AG04450 (cell line): ENCODE results near the gene SMIM1. TPM values are rescaled to one million over a fixed set of nuclear protein-coding genes. Genes with fewer than 3 reads are reported as not detected.

Experiments used
- CTCF ChIA-PET: fragments of 300-600, 350-600 bp; formaldehyde crosslinking; extraction: SDS; loops from one replicate; lab custom pipeline; 2022; ENCODE audit warnings: antibody characterized with exemption, inconsistent platforms; lab: Charles Lee
- POLR2A ChIA-PET: fragments of 350-600 bp; formaldehyde crosslinking; extraction: SDS; loops from one replicate; lab custom pipeline; 2021; ENCODE audit warnings: antibody characterized with exemption, inconsistent platforms; lab: Yijun Ruan, JAX
- DNase-seq: peaks from one replicate; pipeline ENCODE4 v3.0.0-alpha.2; 2011; ENCODE audit warnings: low read depth, low spot score
- H3K27ac ChIP-seq: one replicate; pipeline ENCODE4 v1.5.1; 2012; ENCODE audit warnings: low read depth, low read length, control low read depth
- H3K27me3 ChIP-seq: one replicate; pipeline ENCODE4 v1.6.0; 2012; ENCODE audit warnings: low read length; ENCODE audit not compliant: control insufficient read depth, insufficient read depth
- H3K4me3 ChIP-seq: 2 replicates; pipeline ENCODE4 v1.5.1; 2011; ENCODE audit warnings: mild to moderate bottlenecking, low read depth, low read length, control low read depth
- H3K9me3 ChIP-seq: 2 replicates; pipeline ENCODE4 v1.5.1; 2012; ENCODE audit warnings: low read length; ENCODE audit not compliant: control insufficient read depth, insufficient read depth
- CTCF ChIP-seq: IDR thresholded peaks from 2 replicates; pipeline ENCODE4 v1.5.1; 2011; ENCODE audit warnings: low read depth, low read length, control low read depth, inconsistent platforms
- polyA plus RNA-seq: library from polyadenylated mRNA; depleted of rRNA; stranded (reverse); fragments of >200 nt; gene quantifications from 2 replicates; pipeline ENCODE4 v1.2.3, GENCODE V29; 2011

Gene SMIM1
- polyA plus RNA-seq, 1 experiment, result 1.1 TPM

DNA sequence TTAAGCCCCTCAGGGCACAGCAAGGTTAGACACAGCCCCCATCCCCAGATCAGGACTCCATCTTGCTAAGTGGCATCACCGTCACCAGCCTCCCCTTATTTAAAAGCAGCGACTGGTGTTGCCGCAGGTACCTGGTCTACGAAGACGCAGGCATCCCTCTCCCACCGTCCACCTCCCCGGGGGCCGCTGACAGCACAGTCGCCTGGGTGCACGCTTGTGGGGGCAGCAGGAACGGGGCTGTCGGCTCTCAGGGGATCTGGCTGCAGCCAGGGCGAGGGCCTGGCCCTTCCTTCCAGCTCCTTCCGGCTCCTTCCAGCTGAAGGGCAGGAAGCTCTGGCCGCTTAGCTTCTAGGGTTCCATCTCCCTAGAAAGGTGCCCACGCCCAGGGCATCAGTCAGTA, 37.9 kb upstream of the SMIM1 start:
- CTCF ChIA-PET, result interaction anchor here (2.0 kb wide), 1 partner anchor 10 kb away, joined by 10 read pairs; no protein-coding TSS in a partner anchor
- no peaks in the 10 kb centered on the region; the same call in 1 of the 2 replicates for H3K9me3 ChIP-seq
- no peak overlapping the region for H3K4me3 ChIP-seq
- TF ChIP-seq CTCF, result no peak
- no peak overlapping the region for H3K27ac ChIP-seq
- POLR2A ChIA-PET, result no interaction called here
- peaks cover 6% of the 10 kb centered on the region for H3K27me3 ChIP-seq
- no peak for DNase-seq

GRCh38 chr1:3735027-3735681, 37.4 kb upstream of the SMIM1 start:
- Histone ChIP-seq H3K9me3 (no peaks in the 10 kb centered on the region; the same call in 1 of the 2 replicates), H3K4me3 (no peak overlapping the region), H3K27me3 (peaks cover 6% of the 10 kb centered on the region), H3K27ac (no peak overlapping the region)
- ChIA-PET CTCF (interaction anchor here (1.4 kb wide), 1 partner anchor 11 kb away, joined by 8 read pairs; no protein-coding TSS in a partner anchor), POLR2A (no interaction called here)
- TF ChIP-seq CTCF, result no peak
- DNase-seq, result no peak

- DNase-seq, result no peak
- CTCF ChIA-PET, result interaction anchor here (1.4 kb wide), 1 partner anchor 11 kb away, joined by 8 read pairs; no protein-coding TSS in a partner anchor
- no peak for TF ChIP-seq CTCF
- POLR2A ChIA-PET, result no interaction called here
- Histone ChIP-seq H3K27ac (no peak overlapping the region), H3K9me3 (no peaks in the 10 kb centered on the region; the same call in 1 of the 2 replicates), H3K27me3 (peaks cover 6% of the 10 kb centered on the region), H3K4me3 (no peak overlapping the region)
Measured at GRCh38 chr1:3735688-3736087, 36.9 kb upstream of the SMIM1 start.

DNA sequence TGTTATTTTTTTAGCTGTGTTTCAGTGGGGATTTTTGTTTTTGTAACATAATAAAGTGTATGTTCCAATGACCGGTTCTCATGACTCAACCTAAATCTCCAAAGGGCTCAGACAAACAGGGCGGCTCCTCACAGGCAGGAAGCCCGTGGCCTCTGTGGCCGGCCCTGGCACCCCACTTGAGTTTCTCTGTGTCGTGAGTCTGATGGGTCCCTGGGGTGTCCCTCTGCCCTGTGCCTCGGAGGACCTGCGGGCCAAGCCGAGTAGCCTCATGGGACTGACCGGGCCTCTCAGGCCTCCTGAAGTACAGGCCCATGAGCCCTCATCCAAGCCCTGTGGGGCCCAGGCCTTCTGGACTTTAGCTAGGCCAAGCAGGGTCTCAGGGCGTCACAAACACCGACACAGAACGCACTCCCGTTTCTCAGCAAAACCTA, 36.4 kb upstream of the SMIM1 start:
- POLR2A ChIA-PET, result no interaction called here
- Histone ChIP-seq H3K27me3 (peaks cover 6% of the 10 kb centered on the region), H3K4me3 (no peak overlapping the region), H3K9me3 (no peaks in the 10 kb centered on the region; the same call in 1 of the 2 replicates), H3K27ac (no peak overlapping the region)
- CTCF ChIA-PET, result interaction anchor here (1.4 kb wide), 1 partner anchor 12 kb away, joined by 8 read pairs; no protein-coding TSS in a partner anchor
- no peak for DNase-seq
- TF ChIP-seq CTCF, result no peak

- no peak overlapping the region for H3K27ac ChIP-seq
- DNase-seq, result no peak
- H3K4me3 ChIP-seq, result no peak overlapping the region
- H3K27me3 ChIP-seq, result peaks cover 6% of the 10 kb centered on the region
- H3K9me3 ChIP-seq, result no peaks in the 10 kb centered on the region; the same call in 1 of the 2 replicates
- no peak for TF ChIP-seq CTCF
- CTCF ChIA-PET, result no interaction called here
- POLR2A ChIA-PET, result interaction anchor here (0.6 kb wide), 1 partner anchor 183 kb away, joined by 3 read pairs; no protein-coding TSS in a partner anchor
Measured at GRCh38 chr1:3736708-3737107, 35.8 kb upstream of the SMIM1 start.
